WI38 (cell line): ENCODE results near the gene NTMT2.

Experiments
- H3K4me3 ChIP-seq: 2 replicates; pipeline ENCODE4 v1.5.1; 2011; ENCODE audit warnings: low read depth, mild to moderate bottlenecking, control low read depth, low read length
- CTCF ChIP-seq: IDR thresholded peaks from 2 replicates; pipeline ENCODE4 v1.5.1; 2012; ENCODE audit warnings: low read depth, mild to moderate bottlenecking, control low read depth, low read length

NTMT2 gene

GRCh38 chr1:170125269-170125668, 20.5 kb upstream of the NTMT2 start:
- no peak for TF ChIP-seq CTCF
- no peak overlapping the region for H3K4me3 ChIP-seq

- H3K4me3 ChIP-seq: no peak overlapping the region
- no peak for TF ChIP-seq CTCF
These were observed 19.1 kb upstream of the NTMT2 start for GRCh38 chr1:170126696-170127095.

- no peak for TF ChIP-seq CTCF
- no peak overlapping the region for H3K4me3 ChIP-seq
These were observed 14.3 kb upstream of the NTMT2 start for GRCh38 chr1:170131450-170131849.

- no peak overlapping the region for H3K4me3 ChIP-seq
- TF ChIP-seq CTCF: no peak
These were observed 13.8 kb upstream of the NTMT2 start for GRCh38 chr1:170131984-170132383.

GRCh38 chr1:170133766-170134495, 11.8 kb upstream of the NTMT2 start:
- no peak for TF ChIP-seq CTCF
- H3K4me3 ChIP-seq: no peak overlapping the region

- no peak for TF ChIP-seq CTCF
- H3K4me3 ChIP-seq: no peak overlapping the region
These were observed 11.2 kb upstream of the NTMT2 start for GRCh38 chr1:170134521-170134920.

GRCh38 chr1:170140371-170140770, 5.4 kb upstream of the NTMT2 start:
- no peak overlapping the region for H3K4me3 ChIP-seq
- TF ChIP-seq CTCF: no peak
